SIG-M5 treated with dmso at 0.1 percent for 504 hours (cell line): ENCODE results near the gene UBTD1.
A peak's percentile ranks its signal among the peaks of the same experiment; 100 is the strongest.
"Not testable (repeated sequence)": the region's sequence is repeated elsewhere in the genome, so short reads cannot be mapped to it uniquely, and the experiment has no call there.

Experiments
- DNase-seq: peaks from one replicate; lab custom pipeline; 2025; ENCODE audit not compliant: unreplicated experiment; lab: John Stamatoyannopoulos, UW

The UBTD1 gene, protein sequence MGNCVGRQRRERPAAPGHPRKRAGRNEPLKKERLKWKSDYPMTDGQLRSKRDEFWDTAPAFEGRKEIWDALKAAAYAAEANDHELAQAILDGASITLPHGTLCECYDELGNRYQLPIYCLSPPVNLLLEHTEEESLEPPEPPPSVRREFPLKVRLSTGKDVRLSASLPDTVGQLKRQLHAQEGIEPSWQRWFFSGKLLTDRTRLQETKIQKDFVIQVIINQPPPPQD

DNA sequence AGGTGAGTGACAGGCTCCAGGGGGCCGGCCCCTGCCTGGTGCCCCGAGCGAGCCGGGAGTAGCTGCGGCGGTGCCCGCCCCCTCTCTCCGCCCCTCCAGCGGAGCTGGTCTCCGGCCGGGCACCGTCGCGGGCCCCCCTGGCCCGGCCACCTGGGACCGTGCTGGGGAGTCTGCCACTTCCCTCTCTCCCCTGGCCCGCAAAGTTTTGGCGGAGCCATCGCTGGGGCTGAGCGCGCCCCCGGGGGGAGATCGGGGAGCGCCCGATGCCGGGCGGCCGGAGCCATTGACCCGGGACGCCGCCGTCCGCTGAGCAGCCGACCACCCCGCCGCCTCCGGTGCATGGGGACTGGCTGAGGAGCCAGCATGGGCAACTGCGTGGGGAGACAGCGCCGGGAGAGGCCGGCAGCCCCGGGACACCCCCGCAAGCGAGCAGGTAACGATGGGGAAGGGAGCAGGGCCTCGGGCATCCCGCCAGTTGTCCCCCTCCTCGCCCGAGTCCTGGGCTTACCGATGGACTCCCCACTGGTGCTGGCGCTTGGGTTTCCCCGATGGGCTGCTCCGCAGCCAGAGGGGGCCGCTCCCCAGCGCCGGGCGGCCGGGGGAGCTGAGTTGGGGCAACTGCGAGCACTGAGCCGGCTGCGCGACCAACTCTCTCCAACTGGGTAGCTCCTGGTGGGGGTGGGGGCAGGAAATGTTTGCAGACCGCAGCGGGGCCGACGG is at the start of gene UBTD1:
Gene UBTD1, plus strand, starts transcription at position 84 of the 720 bp plus-strand sequence. Its CDS starts 280 bp downstream, at position 364.
- DNase-seq: peak; percentile 27

DNA sequence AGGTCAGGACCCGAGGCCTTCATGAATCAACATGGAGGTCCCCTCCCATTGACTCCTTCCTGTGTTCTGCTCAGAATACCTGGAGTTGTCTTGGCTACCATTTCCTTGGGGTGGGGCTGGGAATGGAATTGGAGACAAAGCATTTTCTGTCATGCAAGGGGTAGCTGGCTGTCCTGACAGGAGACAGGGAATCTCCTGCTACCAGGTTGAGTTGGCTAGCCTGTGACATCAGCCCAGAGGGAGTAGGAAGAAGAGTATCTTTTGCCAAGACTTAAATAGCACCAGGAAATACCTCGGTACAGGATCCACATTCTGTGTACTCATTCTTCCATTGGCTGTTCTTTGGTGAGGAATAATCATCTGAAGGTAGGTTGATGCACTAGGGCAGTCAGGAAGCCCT is 47.9 kb upstream of the UBTD1 start:
- no peak for DNase-seq

DNA sequence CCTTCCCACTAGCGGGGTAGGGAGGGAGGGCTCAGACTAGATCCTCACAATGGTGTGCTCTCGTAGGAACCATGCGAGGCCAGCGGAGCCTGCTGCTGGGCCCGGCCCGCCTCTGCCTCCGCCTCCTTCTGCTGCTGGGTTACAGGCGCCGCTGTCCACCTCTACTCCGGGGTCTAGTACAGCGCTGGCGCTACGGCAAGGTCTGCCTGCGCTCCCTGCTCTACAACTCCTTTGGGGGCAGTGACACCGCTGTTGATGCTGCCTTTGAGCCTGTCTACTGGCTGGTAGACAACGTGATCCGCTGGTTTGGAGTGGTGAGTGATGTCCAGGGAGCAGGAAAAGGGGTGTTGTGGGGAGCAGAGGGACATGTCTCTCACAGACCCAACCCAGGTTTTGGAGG is 47.1 kb upstream of the UBTD1 start:
- DNase-seq: no peak

DNA sequence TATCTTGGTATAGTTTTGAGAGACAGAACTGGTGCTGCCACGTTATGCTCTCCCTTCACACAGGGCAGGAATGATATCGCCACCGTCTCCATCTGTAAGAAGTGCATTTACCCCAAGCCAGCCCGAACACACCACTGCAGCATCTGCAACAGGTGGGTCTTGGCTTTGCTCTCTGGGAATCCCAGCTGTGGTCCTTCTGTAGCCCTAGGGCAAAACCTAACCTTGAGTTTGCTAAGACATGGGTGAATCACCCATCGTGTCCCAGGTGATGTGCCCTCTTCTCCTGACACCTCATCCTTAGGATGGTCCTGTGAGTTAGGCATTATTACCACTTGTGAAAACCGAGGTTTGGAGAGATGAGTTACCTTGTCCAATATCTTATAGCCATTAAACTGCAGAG is 46.4 kb upstream of the UBTD1 start:
- no peak for DNase-seq

DNA sequence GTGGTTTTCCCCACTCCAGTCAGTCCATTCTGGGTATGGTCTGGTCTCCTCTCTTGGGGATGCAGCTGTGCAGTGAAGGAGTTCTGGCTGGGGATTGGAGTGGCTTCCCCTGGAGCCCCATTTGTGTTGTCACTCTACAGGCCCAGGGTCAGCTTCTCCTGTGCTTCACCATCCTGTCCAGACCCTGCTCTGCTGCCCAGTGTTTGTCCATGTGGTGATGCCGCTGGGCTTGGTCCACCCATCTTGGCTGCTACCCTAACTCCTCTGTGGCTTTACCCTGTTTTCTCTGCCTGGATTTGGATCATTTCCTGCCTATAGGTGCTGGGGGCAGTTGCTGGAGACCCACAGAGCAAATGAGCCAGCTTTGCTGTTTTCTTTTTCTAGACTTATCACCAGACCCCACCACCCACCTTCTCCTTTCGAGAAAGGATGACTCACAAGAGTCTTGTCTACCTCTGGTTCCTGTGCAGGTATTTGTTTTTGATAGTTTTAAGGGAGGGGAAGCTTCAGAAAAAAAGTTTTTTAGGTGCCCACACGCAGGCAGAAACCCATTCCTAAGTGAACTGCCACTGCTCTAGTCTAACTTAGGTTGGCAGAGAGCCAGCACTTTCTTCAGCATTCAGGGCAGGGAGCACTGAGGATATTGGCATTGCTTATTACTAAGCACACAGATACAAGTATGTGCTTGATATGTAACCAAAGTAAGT is 44.2 kb upstream of the UBTD1 start:
- no peak for DNase-seq

DNA sequence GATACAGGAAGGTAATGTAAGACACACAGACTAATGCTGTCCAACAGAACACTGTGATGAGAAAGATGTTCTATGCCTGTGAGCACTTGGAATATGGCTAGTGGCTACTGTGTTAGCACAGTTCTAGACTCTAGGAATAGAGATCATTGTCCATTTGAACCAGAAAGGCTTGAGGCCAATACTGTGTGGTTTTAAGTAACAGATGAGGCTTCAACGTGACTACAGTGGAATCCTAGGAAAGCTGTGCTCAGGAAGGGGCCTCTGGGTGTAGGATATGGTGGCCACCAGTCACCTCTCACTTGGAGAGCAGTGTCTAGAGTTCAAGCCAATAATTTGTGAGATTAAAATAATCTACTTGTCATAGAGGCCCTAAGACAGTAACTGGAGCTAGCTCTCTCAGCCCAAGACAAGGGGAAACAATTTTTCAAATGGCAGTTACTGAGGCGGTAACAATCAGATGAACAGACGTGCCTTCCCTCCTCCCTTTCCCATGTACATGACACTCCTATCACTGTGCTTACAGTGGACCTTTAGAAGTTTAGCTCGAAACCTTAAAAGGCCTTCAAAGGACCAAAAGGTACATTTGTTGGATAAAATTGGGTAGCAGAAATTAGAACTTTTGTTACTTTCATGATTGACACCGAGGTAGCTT is 42.6 kb upstream of the UBTD1 start:
- DNase-seq: no peak

DNA sequence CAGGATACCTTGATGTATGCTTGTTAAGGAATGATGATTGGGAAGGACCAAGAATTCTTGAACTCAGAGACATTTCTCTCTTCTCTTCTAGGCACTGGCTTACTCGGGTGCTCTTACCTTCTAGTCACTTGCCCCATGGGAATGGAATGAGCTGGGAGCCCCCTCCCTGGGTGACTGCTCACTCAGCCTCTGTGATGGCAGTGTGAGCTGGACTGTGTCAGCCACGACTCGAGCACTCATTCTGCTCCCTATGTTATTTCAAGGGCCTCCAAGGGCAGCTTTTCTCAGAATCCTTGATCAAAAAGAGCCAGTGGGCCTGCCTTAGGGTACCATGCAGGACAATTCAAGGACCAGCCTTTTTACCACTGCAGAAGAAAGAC is 42.0 kb upstream of the UBTD1 start:
- DNase-seq: no peak

DNA sequence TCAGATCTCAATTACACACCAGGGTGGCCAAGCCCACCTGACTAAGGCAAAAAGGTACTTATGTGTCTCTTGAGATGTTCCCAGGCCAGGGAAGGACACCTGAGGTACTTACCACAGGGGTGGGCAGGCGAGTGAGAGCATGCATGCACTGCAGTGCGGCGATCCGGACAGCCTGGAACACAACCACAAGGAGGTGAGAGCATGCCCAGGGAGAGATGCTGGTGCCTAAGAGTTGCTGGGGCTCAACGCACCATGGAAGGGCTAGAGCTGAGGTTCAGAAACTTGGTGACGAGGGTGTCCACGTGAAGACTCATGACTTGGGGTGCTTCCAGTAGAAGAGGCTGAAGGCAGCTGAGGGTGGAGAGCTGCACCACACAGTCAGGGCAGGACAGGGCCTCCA is 39.6 kb upstream of the UBTD1 start:
- DNase-seq: no peak

DNA sequence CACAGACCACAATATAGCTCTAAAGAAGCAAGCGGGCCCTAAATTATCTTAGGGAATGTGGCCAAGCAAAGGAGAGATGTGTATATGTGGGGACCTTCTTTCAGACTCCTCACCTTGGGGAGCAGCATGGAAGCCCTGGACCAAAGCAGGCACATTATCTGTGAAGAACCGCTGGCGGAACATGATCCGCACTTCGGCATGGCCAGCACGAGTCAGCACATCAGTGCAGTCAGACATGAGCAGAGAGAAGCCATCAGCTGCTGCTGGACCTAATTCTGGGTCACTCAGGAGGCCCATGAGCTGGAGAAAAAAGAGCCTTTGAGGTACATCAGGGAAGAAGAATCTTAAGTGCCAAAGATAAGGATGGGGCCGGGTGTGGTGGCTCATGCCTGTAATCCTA is 38.8 kb upstream of the UBTD1 start:
- DNase-seq: no peak

DNA sequence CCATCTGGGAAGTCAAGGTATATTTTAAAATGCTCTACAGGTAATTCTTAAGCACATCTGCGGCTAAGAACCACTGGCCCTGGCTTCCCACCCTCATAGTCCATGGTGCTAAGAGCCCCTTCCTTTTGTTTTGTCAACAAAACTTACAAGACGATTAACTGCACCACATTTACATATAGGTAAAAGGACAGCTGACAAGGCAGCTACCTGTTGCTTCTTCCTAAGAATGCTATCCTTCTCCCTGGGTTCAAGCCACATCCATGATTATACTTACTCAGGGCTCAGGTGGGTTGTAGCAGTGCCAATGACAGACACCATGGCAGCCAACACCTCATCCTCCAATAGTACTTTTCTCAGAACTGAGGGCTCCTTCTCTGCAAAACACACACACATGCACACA is 36.4 kb upstream of the UBTD1 start:
- no peak for DNase-seq

DNA sequence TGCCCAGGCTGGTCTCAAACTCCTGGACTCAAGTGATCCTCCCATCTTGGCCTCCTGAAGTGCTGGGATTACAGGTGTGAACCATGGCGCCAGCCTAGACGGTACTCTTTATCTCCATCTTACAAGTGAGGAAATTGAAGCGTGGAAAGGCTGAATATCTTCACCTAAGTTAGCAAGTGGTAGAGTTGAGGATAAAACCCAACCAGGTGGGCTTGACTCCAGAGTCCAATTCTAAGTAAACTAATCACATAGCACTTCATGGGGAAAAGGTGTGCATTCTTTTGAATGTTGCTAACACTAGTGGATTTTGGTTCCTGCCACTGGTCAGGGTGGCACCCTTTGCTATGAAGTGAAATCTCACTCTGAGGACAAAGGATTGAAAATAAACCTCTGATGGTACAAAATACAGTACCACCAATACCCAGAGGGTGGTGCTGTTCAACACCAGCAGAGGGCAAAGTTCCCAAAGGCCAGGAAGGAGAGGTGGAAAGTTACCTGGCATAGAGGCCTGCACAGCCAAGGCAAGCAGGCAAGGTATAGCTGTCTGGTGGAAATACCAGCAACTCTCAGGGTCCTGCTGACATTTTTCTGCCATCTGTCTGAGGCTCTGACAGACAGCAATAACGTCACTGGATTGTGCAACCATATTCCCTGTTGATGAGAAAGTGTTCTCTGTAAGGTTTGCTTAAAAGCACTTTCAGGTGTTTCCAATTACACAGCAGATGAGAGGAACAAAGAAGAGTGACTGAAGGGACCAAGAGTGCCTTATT is 35.2 kb upstream of the UBTD1 start:
- peak; percentile 41 for DNase-seq

DNA sequence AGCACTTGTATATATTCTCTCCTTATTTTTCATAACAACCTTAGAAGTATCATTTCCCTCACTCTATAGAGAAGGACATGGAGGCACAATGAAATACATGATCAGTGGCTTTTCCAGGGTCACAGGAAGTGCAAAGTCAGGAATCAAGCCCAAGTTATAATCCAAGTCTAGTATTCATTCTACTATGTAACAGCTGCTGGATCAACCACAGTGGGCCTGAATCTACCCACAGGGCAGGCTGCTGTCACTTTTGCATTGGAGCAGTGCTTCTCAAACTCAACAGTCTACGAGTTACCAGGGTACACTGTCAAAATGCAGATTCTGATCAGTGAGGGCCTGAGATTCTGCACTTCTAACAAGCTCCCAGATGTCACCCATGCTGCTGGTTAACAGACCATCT is 34.5 kb upstream of the UBTD1 start:
- no peak for DNase-seq

DNA sequence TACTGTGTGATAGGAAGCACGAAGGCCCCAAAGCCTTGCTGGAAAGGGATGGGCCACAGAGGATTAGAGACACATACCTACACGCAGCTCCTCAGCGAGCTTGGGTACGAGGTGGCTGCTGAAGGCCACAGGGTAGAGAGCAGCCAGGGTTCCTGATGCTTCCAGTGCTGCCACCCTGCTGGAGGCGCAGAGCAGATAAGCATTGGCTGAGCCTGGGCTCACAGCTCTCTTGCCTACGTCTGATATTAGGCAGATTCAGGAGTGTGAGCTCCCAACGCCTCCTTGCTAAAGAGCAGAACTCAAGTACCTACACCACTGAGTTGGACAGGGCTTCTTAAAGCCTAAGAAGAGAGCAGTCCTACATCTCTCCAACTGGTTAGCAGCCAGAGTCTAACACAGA is 32.7 kb upstream of the UBTD1 start:
- DNase-seq: no peak

DNA sequence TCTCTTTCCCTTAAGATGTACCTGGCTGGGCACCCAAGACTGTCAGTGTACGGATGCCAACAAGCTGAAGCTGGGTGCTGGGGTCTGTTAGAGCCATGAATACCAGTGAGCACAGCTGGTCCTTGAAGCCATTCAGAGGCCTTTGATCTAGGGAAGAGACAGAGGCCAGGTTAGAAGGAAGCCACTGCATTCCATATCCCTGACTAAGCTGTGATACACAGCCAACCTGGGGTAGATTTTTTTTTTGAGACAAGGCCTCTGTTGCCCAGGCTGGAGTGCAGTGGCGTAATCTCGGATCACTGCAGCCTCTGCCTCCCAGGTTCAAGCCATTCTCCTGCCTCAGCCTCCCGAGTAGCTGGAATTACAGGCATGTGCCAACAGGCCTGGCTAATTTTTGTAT is 32.0 kb upstream of the UBTD1 start:
- DNase-seq: no peak

DNA sequence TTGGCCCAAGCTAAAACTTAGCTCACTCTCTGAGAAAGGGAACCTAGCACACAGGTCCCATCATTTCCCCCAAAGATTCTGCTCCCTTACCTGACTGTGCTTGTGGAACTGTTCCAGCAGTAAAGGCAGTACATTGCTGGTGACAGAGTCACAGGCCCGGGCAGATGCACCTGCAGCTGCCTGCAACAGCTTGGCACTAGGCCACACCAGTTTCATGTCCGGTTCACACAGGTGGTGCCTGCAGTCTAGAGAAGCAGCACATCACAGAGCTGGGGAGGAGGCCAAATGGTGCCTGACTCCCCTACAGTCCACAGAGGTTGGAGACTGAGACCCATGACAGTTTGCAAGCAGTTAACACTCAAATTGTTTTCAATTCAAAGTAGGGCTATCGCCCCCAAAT is 30.6 kb upstream of the UBTD1 start:
- DNase-seq: no peak

DNA sequence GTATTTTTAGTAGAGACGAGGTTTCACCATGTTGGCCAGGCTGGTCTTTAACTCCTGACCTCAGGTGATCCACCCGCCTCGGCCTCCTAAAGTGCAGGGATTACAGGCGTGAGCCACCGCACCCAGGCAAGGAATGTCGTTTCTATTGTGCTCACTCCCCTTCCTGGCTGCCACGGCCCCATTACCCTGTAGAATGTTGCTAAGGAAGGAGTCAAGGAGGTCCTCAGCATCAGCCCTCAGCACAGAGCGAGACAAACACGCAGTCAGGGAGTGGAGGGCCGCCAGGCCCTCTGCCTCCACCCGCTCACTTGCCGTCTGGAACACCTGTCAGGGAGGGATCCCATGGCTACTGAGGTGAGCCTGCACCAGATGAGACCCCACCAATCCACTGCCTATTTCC is 29.9 kb upstream of the UBTD1 start:
- not testable (repeated sequence) for DNase-seq

DNA sequence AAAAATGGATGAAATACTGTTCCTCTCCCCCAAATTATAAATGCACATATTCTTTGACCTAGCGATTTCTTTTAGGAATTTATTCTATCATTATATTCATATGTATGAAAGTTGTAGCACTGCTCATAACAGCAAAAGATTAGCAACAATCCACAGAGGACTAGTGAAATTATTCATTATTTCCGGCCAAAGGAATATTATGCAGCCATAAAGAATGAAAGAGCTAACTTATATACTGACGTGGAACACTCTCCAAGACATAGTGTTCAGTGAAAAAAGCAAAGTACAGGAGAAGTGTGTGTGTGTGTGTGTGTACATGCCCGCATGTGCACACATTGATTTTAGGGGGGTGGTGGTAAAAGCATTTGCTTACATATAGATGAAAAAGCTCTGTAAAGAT is 23.8 kb upstream of the UBTD1 start:
- no peak for DNase-seq

DNA sequence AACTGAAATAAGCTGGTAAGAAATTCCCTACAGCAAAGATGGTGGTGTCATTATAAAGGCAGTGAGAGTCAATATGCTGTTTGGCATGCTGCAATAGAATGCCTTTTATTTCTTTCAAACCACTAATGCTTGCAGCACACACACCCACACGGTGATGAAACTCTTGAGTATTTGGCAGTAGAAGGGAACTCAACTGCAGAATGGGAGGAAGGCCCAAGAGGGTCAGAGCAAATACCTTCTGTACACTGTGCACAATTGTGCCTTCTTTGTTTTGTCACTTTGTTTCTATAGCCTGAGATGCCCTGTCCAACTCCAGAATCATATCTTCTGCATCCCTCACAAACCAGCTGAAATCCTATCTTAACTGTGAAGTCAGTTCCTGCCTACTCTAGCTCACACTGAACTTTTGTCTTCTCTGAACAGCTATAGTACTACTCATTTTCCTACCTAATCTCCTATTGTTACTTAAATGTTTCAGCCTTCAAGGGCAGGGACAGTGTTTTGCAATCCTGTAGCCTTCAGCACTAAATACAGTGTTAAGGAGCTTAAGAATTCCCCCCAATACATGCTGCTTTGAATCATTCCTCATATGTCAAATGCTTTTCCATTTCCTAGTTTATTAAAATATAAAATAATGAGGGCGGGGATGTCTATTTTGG is 22.7 kb upstream of the UBTD1 start:
- DNase-seq: peak; percentile 16

DNA sequence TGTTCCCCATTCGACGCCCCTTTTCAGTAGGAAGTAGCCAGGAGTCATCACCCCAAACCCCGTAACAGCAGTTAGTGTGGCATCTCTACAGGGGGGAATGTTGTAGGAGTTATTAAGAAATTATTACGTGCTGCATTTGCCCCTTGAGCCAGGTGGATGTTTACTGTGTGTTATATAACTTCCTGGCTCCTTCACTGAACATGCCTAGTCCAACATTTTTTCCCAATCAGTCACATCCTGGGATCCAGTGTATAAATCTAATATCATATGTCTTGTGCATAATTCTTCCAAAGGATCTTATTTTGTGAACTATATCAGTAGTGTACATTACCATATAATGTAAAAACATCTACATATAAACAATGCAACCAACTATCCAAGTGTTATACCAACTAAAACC is 19.3 kb upstream of the UBTD1 start:
- DNase-seq: not testable (repeated sequence)

DNA sequence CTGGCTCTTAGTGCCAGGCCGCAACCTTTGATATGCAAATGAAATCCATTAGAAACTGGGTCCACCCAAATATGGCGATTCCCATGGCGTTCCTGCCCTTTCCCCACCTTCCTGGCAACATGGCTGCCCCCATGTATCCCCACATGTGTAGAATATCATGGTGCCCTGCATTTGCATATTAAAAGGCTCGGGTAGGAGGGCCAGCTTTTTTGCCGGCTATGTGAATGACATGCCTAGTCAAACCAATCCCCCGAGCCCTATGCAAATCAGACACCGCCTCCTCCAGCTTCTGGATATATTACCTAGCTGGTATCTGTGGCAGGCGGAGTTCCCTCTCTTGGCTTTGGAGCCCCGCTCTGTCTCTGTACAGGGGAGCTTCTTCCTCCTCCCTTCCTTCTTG is 18.8 kb upstream of the UBTD1 start:
- DNase-seq: no peak

DNA sequence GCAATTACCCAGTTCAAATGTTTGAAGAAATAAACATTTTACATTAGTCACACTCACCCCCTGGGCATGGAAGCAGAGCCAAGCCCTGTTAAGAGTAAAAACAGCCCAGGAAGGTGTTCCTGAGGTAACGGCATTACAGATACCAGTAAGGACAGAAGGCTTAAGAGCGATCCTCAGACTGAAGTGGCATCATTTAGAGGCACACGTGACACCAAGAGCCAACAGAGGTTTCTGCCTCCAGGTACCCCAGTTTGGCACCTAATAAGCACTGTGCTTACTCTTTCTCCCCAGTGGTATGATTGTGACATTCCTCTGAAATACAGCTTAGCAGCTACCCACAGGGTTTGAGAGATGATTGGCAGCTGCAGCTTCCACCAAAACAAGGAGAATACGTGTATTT is 17.7 kb upstream of the UBTD1 start:
- no peak for DNase-seq
